ENCODE measurements around the gene P2RX1.
"Not testable (repeated sequence)": the region's sequence is repeated elsewhere in the genome, so short reads cannot be mapped to it uniquely, and the experiment has no call there.

Gene P2RX1

GRCh38 chr17:3951420-3951819, 35.2 kb upstream of the P2RX1 start:
- DNase-seq: no peak

GRCh38 chr17:3951003-3951402, 34.7 kb upstream of the P2RX1 start:
- DNase-seq: no peak

GRCh38 chr17:3950584-3950983, 34.3 kb upstream of the P2RX1 start:
- DNase-seq: no peak

- DNase-seq: no peak
Observed at GRCh38 chr17:3949418-3949817, 33.2 kb upstream of the P2RX1 start.

GRCh38 chr17:3948551-3948950, 32.3 kb upstream of the P2RX1 start:
- DNase-seq: not testable (repeated sequence)

GRCh38 chr17:3947318-3947810, 31.1 kb upstream of the P2RX1 start:
- no peak for DNase-seq

- no peak for DNase-seq
Observed at GRCh38 chr17:3946711-3947235, 30.5 kb upstream of the P2RX1 start.

GRCh38 chr17:3944485-3945388, 28.5 kb upstream of the P2RX1 start:
- DNase-seq: peak; percentile 29

- no peak for DNase-seq
Observed at GRCh38 chr17:3943240-3943891, 27.1 kb upstream of the P2RX1 start.

- DNase-seq: no peak
Observed at GRCh38 chr17:3940965-3941698, 24.9 kb upstream of the P2RX1 start.

- no peak for DNase-seq
Observed at GRCh38 chr17:3937359-3937758, 21.1 kb upstream of the P2RX1 start.

GRCh38 chr17:3935825-3936355, 19.6 kb upstream of the P2RX1 start:
- no peak for DNase-seq

- no peak for DNase-seq
Observed at GRCh38 chr17:3935140-3935542, 18.9 kb upstream of the P2RX1 start.

- no peak for DNase-seq
Observed at GRCh38 chr17:3929764-3930163, 13.5 kb upstream of the P2RX1 start.

- DNase-seq: no peak
Observed at GRCh38 chr17:3929181-3929580, 12.9 kb upstream of the P2RX1 start.

GRCh38 chr17:3928406-3928805, 12.1 kb upstream of the P2RX1 start:
- no peak for DNase-seq

- DNase-seq: no peak
Observed at GRCh38 chr17:3927628-3928340, 11.5 kb upstream of the P2RX1 start.

GRCh38 chr17:3926860-3927627, 10.8 kb upstream of the P2RX1 start:
- no peak for DNase-seq

GRCh38 chr17:3925684-3926485, 9.6 kb upstream of the P2RX1 start:
- DNase-seq: no peak

All from activated CD4-positive, alpha-beta T cell treated with anti-CD3 and anti-CD28 coated beads for 1 hour (primary cell).